GM19099 (cell line): Measurements from ENCODE around the gene FUS.

Experiments
- POLR2A ChIP-seq: IDR thresholded peaks from 3 replicates; pipeline ENCODE4 v1.6.1; 2011; ENCODE audit warnings: low read depth; ENCODE audit not compliant: insufficient read length; ENCODE audit errors: extremely low read depth

FUS gene

GRCh38 chr16:31213877-31214707 lies 34.2 kb downstream of the FUS start, which contains the start of gene TRIM72:
Gene TRIM72, plus strand, starts transcription at chr16:31214119. Its CDS starts 620 bp downstream, at chr16:31214739.
- no peak for TF ChIP-seq POLR2A

DNA sequence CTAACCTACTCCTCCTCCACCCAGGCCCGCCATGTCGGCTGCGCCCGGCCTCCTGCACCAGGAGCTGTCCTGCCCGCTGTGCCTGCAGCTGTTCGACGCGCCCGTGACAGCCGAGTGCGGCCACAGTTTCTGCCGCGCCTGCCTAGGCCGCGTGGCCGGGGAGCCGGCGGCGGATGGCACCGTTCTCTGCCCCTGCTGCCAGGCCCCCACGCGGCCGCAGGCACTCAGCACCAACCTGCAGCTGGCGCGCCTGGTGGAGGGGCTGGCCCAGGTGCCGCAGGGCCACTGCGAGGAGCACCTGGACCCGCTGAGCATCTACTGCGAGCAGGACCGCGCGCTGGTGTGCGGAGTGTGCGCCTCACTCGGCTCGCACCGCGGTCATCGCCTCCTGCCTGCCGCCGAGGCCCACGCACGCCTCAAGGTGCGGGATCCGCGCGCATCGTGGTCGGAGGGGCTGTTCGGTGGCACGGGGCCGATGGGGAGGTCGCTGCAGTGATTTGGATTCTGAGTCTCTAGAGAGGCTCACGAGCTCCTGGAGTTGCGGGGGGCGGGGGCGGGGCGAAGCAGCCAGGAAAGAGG lies 34.9 kb downstream of the FUS start:
- no peak for TF ChIP-seq POLR2A

- TF ChIP-seq POLR2A = no peak
Observed at GRCh38 chr16:31215287-31216162, 35.6 kb downstream of the FUS start.

DNA sequence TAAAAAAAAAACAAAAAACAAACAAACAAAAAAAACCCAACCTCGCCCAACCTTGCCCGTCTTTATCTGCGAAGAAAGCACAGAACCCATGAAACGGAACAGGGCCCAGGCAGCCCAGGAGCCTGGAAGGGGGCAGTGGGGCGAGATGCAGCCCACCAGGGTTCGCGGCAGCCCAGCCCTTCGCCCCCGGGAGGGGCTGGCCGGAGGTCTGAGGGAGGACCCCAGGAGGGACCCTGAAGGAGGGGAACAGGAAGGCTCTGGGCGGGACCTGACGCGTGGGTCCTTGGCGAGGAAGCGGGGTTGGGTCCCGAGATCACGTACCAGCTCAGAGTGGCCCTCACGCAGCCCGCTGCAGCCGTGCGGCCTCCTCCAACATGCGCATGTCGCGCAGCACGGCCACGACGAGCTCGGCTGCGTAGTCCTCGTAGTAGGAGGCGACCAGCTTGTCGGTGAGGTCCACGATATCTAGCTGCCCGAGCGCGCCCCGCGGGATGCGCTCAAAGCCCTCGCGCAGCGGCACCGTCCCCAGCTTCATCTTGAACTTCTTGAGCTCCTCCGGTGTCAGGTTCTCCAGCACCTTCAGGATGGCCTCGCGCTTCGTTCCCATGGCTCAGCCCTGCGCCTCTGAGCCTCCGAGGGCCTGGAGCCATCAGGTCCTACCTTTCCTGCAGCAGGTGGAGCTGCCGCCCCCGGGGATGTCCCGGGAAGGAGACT lies 36.6 kb downstream of the FUS start, which contains the start of gene PYDC1:
Gene PYDC1 (minus strand): TSS at position 714 of the 714 bp plus-strand sequence. CDS start 107 bp downstream, at position 607.
- TF ChIP-seq POLR2A = no peak

GRCh38 chr16:31217136-31217530 lies 37.2 kb downstream of the FUS start:
- TF ChIP-seq POLR2A = no peak

GRCh38 chr16:31219154-31219741 lies 39.3 kb downstream of the FUS start:
- no peak for TF ChIP-seq POLR2A

DNA sequence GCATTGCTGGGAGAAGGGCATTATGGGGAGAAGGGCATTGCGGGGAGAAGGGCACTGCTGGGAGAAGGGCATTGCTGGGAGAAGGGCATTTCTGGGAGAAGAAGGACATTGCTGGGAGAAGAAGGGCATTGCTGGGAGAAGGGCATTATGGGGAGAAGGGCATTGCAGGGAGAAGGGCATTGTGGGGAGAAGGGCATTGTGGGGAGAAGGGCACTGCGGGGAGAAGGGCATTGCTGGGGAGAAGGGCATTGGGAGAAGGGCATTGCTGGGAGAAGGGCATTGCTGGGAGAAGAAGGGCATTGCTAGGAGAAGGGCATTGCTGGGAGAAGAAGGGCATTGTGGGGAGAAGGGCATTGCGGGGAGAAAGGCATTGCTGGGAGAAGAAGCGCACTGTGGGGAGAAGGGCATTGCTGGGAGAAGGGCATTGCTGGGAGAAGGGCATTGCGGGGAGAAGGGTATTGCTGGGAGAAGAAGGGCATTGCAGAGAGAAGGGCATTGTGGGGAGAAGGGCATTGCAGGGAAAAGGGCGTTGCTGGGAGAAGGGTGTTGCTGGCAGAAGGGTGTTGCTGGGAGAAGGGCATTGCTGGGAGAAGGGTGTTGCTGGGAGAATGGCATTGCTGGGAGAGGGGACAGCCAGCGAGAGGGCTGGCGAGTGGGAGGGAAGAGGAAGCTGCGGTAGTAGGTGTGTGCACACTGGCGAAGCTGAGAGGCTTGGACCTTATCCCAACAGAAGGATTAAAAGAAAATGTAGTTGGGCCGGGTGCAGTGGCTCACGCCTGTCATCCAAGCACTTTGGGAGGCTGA lies 41.6 kb downstream of the FUS start:
- TF ChIP-seq POLR2A = no peak

GRCh38 chr16:31223044-31223443 lies 43.1 kb downstream of the FUS start:
- TF ChIP-seq POLR2A = no peak

DNA sequence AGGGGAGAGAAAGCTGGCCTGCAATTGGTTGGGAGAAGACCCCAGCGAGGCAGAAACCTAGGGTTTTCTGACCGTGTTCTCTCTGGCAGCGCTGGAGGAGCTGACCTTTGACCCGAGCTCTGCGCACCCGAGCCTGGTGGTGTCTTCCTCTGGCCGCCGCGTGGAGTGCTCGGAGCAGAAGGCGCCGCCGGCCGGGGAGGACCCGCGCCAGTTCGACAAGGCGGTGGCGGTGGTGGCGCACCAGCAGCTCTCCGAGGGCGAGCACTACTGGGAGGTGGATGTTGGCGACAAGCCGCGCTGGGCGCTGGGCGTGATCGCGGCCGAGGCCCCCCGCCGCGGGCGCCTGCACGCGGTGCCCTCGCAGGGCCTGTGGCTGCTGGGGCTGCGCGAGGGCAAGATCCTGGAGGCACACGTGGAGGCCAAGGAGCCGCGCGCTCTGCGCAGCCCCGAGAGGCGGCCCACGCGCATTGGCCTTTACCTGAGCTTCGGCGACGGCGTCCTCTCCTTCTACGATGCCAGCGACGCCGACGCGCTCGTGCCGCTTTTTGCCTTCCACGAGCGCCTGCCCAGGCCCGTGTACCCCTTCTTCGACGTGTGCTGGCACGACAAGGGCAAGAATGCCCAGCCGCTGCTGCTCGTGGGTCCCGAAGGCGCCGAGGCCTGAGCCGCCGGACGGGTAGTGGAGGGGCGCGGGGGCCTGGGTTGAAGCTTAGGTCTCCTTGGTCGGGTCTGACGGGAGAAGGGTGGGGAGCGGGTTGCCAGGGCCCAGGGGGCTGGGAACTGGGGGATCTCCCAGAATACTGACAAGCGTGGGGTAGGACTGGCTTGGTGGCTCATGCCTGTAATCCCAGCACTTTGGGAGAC lies 44.4 kb downstream of the FUS start:
- TF ChIP-seq POLR2A = no peak

GRCh38 chr16:31225193-31225592 lies 45.3 kb downstream of the FUS start:
- no peak for TF ChIP-seq POLR2A

- TF ChIP-seq POLR2A = no peak
Observed at GRCh38 chr16:31228206-31228605, 48.3 kb downstream of the FUS start.

DNA sequence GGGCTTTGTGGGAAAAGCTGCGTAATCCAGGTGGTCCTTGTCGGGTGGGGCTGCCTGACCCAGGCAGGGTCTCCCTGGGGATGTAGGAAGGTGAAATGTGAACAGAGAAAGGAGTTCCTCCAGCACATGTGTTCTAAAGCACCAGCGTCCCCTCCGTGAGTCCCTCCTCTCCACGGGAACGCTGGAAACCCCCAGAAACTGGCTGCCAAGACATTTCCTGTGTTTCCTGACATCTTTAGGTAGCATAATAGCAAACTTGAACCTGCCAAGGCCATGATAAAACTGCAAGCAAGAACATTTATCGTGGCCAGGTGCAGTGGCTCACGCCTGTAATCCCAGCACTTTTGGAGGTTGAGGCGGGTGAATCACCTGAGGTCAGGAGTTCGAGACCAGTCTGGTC lies 49.6 kb downstream of the FUS start:
- no peak for TF ChIP-seq POLR2A

DNA sequence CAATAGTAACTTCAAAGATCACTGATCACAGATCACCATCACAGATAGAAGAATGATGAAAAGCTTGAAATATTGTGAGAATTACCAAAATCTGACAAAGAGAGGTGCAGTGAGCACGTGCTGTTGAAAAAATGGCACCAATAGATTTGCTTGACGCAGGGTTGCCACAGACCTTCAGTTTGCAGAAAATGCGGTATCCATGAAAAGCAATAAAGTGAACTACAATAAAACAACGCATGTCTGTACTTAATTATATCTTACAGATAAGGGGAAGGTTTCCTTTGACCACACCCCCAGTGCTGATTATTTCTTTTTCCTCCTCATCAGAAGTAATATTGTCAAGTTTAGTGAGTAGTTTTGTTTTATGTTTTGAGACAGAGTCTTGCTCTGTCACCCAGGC lies 58.1 kb downstream of the FUS start:
- no peak for TF ChIP-seq POLR2A
